HG02610 (cell line): ENCODE measurements around the gene SLC6A15.

Experiments used
- ATAC-seq: cut with Tn5 transposase; IDR thresholded peaks from one replicate; pipeline ENCODE4 v1.9.1; 2021; ENCODE audit warnings: mild to moderate bottlenecking, moderate library complexity; ENCODE audit not compliant: unreplicated experiment

SLC6A15 gene

GRCh38 chr12:84912198-84913128, at the start of gene SLC6A15:
Gene SLC6A15 (minus strand): TSS chr12:84912799. CDS start chr12:84892120, 20,679 bp downstream.
- ATAC-seq: no peak

- no peak for ATAC-seq
These were observed 48.3 kb upstream of the SLC6A15 start for GRCh38 chr12:84960918-84961317.

- ATAC-seq: no peak
These were observed 42.7 kb upstream of the SLC6A15 start for GRCh38 chr12:84955298-84955697.

GRCh38 chr12:84954415-84954814, 41.8 kb upstream of the SLC6A15 start:
- ATAC-seq: peak; percentile 53

GRCh38 chr12:84950971-84951546, 38.5 kb upstream of the SLC6A15 start:
- no peak for ATAC-seq

- no peak for ATAC-seq
These were observed 34.2 kb upstream of the SLC6A15 start for GRCh38 chr12:84946753-84947152.

- ATAC-seq: no peak
These were observed 24.8 kb upstream of the SLC6A15 start for GRCh38 chr12:84937415-84937814.

- ATAC-seq: no peak
These were observed 16.9 kb upstream of the SLC6A15 start for GRCh38 chr12:84929501-84929900.

GRCh38 chr12:84924981-84925380, 12.4 kb upstream of the SLC6A15 start:
- no peak for ATAC-seq

GRCh38 chr12:84922693-84923092, 10.1 kb upstream of the SLC6A15 start:
- no peak for ATAC-seq

- ATAC-seq: no peak
These were observed 7.7 kb upstream of the SLC6A15 start for GRCh38 chr12:84920331-84920730.

- ATAC-seq: no peak
These were observed 6.7 kb upstream of the SLC6A15 start for GRCh38 chr12:84919271-84919670.

GRCh38 chr12:84913129-84913515, 523 bp upstream of the SLC6A15 start:
- no peak for ATAC-seq

- no peak for ATAC-seq
These were observed 1.1 kb downstream of the SLC6A15 start for GRCh38 chr12:84911271-84912197.

GRCh38 chr12:84910549-84911241, 1.9 kb downstream of the SLC6A15 start:
- ATAC-seq: no peak

- ATAC-seq: no peak
These were observed 8.5 kb downstream of the SLC6A15 start for GRCh38 chr12:84904051-84904450.

- ATAC-seq: no peak
These were observed 21.3 kb downstream of the SLC6A15 start for GRCh38 chr12:84891106-84891838.

GRCh38 chr12:84889818-84890217, 22.8 kb downstream of the SLC6A15 start:
- no peak for ATAC-seq

- no peak for ATAC-seq
These were observed 23.7 kb downstream of the SLC6A15 start for GRCh38 chr12:84888861-84889260.

- ATAC-seq: no peak
These were observed 35.3 kb downstream of the SLC6A15 start for GRCh38 chr12:84877340-84877739.
